Measurements from ENCODE around the gene TBC1D30.

The TBC1D30 gene

DNA sequence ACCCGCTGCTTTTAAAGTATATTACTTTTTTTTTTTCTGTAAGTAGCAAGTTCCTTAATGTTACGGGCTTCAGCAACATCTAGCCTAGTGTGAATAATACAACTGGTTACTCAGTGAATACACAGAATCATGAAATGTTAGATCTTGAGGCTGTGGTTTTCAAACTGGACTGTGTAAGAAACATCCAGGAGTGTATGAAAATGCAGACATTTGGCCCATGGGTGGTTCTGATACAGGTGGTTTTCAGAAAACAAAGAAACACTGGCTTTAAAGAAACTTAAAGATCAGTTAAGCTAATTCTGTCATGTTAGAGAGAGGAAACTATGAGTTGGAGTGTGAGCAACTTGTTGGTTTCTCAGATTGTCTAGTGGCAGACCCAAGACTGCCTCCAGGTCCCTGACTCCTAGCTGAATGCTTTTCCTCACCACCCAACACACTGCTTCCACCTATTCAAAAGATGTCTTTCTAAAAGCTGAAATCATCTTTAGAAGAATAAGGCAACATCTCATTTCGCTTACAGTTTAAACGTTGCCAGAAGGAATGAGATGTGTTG lies 36.1 kb downstream of the TBC1D30 start:
- DNase-seq = no peak

DNA sequence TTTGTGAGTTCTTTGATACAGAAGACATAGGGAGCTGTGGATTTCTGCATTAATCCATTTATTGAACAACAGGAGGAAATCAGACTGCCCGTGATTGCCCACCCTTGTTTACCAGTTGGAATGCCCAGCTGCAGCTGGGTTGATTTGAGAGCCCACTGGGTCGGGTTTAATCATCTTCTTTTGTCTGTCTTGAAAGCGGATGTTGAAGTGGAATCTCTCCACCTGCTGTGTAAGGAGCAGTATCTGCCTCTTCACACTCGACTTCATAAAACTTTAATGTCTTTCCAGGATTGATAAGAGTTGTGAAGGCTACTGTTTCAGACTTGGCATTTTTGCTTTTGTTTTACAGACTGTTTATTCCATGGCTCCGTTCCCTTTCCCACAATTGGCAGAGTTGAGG lies 39.9 kb downstream of the TBC1D30 start:
- no peak for DNase-seq

DNA sequence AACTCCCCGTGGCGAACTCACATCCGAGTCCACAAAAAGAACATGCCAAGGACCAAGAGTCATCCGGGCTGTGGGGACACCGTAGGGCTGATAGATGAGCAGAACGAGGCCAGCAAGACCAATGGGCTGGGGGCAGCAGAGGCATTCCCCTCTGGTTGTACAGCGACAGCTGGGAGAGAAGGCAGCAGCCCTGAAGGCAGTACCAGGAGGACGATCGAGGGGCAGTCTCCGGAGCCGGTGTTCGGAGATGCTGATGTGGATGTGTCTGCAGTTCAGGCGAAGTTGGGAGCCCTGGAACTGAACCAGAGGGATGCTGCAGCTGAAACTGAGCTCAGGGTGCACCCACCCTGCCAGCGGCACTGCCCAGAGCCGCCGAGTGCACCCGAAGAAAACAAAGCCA lies 50.7 kb downstream of the TBC1D30 start:
- no peak for DNase-seq

DNA sequence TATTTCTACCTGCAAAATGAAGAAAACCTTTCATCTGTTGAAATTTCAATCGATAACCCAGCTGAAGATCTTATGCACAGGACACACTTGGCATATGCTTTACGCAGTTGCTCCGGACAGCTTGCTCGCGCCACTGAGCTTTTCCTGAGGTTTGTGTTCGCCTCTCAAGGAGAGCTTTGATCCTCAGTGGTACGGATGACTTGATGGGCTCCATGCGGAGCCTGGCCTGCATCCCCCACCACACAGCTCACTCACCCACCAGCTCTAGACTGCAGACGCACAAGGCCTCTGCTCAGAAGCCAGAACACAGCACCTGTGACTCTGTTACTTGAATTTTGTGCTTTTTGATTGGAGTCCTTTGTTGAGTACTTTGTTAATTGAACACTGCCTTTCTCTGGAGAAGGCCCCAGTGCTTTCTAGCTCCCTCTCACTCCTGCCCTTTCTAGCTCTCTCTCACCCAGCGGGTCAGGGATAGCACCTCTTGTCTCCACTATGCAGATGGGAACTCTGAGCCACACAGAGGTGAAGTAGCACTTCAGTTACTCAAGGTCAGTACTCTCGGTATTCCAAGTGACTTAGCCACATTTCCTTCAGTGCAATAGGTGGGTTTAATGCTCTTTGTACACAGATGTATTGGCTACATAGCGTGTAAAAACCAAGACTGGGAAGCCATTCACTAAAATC lies 52.1 kb downstream of the TBC1D30 start:
- no peak for DNase-seq

DNA sequence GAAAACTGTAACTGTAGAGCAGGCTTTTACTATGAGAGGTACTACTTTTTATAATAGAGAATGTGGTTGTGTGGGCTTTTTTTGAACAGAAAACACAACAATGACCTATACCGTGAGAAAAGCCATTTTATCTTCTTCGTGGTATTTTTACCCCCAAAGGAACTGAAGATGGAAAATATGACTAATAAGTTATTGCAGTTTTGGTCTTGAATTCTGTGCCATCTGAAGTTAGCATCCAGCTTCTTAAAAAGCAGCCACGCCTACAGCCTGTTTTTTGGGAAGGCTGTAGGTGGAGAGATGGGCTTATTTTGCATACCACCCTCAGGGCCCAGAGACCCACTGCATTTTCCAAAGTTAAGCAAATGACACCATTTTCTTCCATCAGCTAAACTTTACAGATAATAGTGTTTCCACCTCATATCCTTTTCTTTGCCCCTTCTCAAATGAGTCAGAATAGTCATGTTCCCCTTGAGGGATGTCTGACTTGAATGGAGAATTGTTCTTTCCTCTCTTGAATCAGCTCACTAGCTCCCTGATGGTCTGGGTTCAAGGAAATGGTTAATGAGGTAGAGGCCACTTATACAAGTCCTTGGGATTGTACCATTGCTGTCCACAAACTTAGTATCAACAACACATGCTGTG lies 53.0 kb downstream of the TBC1D30 start:
- no peak for DNase-seq

DNA sequence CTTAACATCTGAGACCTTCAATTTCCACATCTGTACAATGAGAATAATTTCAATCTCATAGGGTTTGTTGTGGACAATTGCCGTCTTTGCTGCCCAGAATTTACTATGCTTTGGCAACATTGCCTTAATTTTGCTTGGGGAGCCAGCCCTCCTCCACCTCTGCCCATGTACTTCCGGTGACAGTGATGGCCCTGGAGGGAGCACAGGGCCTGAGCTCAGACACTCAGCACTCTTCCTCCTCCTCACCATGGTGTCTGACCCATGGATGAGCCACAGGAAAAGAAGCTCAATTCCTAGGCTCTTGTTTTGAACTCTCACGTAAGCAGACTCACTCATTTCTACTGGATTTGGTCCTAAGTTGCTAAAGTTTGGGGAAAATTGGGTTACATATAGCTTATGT lies 58.2 kb downstream of the TBC1D30 start:
- no peak for DNase-seq

DNA sequence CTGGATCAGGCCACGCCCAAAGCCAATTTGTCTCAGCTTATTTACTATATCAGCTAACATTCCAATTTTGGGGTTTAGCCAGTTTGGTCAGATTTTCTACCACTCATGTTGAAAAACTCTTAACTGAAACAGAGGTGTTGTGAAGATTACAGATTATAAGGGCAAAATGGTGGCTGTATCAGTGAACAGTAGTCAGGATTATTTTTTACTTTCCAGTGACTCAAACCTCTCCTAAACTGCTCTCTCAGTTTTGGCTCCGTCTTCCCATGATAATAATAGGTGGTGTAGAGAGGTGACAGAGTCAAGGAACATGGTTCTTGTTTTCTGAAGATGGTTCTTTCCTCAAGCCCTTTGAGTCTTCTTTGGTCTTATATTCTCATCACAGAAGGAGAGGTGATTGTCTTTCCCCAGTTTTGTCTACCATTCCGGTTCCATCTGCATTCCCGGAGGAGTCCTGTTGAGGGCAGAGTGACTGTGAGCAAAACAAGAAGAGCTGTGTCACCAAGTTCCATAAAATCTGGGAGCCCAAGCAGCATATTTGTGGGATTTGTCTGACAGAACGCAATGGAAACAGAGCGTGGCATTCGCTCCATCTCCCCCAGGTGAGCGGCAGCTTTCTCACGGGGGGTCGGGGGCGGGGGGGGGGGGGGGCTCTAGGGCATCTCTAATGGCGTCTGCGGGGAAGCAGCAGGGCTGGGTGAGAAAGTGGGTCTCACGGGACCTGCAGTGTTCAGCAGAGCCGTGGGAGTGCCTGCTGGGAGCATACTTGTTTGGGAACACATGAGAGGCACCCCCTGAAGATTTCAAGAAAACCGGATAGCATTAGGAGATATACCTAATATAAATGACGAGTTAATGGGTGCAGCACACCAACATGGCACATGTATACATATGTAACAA lies 59.1 kb downstream of the TBC1D30 start:
- no peak for DNase-seq

DNA sequence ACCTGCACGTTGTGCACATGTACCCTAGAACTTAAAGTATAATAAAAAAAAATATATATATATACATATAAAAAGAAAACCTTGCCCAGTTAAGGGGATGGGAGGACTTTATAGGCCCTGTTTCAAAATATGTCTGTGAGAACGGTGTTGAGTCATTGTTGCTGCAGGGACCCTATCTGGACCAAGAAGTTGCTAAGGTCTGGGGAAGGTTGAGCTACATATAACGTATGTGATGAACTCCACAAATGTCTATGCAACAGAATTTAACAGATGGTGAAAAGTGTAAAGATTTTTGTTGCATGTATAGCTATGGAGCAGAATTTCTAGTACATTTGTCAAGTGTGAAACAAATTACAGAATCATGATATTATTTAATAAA lies 59.7 kb downstream of the TBC1D30 start:
- no peak for DNase-seq

DNA sequence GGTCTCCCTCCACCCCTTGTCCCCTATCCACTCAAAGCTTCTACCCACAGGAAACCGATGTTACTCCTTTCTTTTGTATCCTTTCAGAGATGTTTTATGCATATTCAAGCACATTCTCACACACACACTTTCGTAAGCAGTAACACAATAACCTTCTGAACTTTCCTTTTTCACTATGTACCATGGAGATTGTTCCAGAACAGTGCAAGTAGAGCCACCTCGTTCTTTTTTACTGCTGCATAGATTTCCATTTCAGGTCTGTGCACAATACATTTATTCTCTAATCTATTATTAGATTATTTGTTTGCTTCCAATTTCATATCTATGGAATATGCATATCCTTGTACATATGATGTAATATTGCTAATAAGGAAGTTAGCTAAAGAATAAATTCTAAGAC lies 60.3 kb downstream of the TBC1D30 start:
- DNase-seq = no peak

DNA sequence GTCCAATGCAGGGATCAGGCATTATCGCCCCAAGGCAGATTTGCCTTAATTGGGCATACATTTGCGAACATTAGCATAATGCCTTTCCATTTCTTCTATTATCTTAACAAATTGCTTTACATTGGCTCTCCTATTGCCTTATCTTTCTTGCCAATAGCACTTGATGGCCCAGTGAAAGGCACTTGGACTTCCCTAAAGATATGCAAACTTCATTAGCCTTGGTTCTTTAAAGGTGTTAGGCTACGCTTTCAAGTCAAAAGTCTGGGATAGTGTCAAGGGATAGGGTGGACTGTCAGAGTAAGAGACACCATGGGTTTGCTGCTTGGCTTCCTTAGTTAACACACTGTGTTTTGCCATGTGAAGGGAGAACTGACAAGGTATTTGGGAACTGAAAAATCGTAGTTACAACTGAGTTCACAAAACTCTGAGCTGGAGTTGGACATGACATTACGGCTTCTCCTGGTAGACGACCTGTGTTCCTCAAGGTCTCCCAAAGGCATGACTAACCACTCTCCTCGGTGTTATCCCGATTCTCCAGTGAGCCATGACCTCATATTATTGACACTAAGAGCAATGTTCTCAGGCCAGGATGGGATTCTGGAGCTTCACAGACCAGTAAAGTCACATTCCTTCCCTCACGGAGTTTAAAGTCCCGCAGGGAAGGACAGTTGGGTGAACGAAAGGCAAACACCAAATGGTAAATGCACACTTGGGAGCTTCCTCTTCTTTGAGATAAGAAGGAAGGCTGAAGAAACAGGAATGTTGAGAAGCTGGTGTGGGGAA lies 65.2 kb downstream of the TBC1D30 start:
- DNase-seq = no peak

DNA sequence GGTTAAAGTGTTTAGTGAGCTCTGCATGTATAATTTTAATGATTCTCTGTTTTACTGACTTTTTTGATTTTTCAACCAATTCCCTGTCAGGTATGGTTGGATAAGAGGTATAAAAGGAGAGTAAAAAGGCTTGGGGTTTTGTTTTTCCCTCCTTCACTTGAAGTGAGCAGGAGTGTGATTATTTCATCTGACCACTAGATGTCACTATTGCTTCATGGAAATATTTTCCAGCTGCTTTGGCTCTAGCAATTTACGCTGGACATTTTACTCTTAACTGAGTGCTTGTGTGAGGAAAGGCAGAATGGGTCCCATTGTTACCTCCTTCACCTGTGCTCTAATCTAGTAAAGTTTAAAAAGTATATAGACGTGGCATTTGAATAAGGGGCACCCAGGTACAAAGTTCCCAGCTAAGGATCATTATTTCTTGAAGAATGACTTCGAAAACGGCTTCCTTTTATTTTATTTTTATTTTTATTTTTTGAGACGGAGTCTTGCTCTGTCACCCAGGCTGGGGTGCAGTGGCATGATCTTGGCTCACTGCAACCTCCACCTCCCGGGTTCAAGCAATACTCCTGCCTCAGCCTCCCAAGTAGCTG lies 66.5 kb downstream of the TBC1D30 start:
- DNase-seq = no peak

DNA sequence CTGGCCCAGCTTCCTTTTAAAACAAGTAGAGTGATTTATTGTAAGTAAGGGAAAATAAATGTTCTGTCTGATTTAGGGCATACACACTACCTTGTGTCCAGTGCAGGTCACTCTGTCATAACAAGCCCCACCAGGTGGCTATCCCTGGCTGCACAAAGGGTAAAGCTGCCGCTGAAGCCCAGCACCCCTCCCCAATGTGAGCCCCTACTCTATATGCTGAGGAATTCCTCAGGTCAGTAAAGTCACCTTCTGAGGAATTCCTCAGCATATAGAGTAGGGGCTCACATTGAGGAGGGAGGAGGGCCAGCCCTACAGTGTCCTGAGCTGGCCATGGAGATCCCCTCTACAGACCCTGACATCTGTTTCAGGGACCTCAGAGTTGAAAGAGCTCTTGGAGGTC lies 67.2 kb downstream of the TBC1D30 start:
- no peak for DNase-seq

DNA sequence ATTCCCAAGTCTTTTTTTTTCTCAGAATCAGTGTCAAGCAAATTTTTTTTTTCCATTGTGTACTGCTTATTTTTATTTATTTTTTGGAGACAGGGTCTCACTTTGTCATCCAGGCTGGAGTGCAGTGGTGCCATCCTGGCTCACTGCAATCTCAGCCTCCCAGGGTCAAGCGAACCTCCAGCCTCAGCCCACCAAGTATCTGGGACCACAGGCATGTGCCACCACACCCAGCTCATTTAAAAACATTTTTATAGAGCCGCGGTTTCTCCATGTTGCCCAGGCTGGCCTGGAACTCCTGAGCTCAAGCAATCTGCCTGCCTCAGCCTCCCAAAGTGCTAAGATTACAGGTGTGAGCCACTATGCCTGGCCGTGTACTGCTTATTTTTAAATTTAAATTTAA lies 68.1 kb downstream of the TBC1D30 start:
- no peak for DNase-seq

DNA sequence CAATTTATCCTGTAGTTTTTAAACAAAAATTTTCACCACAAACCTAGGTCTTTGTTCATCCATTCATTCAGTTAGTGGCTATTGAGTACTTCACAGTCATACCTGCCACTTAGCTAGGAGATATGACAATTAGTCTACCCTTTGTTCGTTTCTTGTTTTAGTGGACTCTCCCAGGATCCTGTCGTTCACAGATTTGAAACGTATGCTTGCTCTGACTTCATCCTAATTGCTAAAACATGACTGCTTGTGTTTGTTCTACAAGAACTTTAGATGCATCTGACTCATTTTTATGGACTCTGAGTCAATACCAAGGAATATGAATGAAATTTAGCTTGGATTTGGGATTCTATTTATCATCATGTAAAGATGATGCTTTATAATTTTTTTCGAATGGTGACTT lies 69.5 kb downstream of the TBC1D30 start:
- DNase-seq = no peak

DNA sequence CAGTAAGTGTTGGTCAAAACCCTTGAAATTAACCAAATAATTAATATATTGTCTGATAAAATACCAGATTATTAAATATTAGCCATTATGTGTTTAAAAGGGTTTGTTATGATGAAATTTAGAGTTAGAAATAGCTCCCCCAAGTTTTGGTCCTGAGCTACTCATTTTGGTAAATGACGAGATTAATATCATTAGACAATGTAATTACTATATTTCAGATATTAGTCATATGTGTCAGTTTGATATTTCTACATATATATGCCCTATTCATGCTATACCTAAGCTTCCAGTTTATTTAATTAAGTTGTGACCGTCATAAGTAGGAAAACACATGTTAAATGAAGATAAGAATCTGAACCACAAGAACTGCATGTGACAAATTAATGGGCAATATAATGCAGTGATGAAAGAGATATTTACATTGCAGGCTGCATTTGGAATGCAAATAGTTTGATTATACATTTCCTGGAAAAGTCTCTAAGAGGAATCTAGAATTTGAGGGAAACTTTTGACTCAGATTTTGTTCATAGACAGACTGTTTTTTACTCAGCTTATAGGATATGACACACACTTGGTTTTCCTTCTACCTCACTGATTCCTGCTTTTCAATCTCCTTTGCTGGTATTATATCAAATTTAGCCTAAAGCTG lies 70.5 kb downstream of the TBC1D30 start:
- no peak for DNase-seq

DNA sequence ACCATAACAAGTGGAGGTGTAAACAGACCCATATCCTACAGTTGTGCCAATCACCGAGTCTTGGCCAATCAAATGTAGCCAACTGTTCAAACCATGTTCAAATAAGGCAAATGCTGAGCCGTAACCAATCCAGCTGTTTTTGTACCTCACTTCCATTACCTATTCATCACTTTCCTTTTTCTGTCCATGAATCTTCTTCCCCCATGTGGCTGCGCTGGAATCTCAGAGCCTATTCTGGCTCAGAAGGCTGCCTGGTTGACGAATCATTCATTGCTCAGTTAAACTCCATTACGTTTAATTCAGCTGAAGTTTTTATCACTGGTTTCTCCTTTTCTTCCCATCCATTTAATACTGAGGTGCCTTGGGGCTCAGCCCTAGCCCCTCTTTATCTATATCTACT lies 71.1 kb downstream of the TBC1D30 start:
- DNase-seq = no peak

DNA sequence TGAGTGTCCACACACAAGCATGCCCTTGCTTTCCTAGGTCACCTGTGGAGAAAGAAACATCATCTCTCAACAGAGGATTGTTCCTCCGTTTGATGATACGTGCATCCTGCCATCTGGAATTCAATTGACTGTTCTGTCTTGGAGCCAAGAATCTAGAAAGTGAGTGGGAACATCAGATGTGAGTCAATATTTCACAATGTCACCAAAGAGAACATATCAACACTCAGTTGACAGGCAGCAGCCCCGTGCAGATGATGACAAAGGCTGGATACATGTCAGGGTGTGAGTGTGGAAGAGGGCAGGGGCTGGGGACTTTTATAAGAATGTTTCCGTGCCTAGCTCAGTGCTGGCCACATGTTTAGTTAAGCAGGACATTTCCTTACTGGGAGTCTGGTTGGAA lies 76.1 kb downstream of the TBC1D30 start:
- DNase-seq = no peak

DNA sequence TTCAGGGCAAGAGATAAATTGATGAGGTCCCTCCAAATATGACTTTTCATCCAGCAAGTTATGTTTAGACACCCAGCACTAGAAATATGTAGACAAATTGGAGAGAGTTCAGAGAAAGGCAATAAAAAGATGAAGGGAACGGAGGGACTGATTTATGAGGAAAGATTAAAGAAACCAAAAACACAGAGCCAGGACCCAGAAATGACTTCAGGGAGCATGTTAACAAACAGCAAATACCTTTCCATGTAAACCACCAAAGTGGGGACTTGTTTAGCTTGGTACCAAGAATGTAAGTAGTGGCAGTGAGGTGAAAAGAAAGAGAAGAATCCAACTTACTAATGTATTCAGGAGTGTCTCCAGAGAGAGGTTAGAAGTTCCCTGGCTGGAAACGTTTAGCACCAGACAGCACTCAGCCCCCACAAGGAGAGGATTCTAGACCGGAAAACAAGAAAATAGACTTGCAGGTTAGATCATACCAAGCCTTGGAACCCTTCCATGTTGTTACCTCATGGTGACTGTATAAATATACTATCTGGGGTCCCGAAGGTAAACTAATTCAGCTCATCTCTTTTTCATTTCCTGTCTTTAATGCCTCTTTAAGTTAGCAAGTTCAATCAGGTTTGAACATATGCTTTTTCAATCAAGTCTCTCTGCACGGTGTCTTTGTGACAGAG lies 79.2 kb downstream of the TBC1D30 start:
- no peak for DNase-seq

DNA sequence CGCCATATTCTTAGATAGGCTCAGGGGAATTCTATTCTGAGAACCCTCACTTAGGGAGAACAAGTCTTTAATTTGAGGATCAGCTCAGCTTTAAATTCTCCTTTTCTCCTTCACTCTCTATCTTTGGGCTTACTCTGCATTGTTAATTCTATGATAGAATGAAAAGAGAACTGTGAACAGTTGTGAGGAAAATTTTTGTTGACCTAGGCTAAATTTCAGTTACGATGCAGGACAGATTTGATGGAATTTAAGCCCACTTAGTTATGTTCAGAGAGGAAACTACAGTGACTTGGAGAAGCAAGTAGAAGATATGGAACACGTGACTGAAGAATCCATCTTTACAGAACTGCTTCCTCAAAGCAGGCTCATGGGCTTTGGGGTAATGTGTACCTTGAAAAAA lies 82.7 kb downstream of the TBC1D30 start:
- DNase-seq = no peak

DNA sequence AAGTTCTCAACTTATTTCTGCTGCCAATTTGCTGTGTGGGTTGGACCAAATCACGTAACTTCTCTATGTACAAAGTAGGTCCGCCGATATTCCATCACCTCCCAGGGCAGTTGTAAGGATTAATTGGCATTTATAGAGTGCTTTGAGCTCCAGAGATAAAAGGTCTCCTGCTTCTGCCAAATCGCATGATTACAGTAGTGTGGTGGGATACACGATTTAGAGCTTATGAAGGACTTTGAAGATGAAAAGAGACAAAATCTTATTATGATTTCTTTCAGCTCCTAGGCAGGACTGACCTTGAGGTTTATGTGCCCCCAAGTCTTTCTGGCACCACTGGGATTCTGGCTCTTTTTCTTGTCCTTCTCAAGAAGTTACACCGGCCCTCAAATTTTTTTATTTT lies 84.7 kb downstream of the TBC1D30 start:
- no peak for DNase-seq

DNA sequence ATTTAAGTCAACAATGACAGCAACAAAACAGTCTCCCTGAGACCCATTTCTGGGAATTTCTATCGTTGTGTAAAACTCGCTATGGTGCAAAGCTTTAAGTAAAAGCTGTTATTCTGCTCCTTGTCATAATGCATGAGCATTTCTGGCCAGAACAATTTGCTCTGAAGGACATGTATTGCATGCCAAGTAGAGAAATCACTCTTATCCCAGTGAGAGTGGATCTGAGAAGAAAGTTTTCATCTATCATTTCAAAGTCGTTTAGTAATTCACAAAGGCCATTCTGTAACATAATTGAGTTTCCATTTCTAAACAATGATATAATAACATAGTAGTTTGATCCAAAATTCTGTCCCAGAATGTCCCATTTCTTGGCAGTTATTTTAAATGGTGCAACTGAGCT lies 86.6 kb downstream of the TBC1D30 start:
- no peak for DNase-seq
